H9 (cell line): ENCODE measurements around the gene CES1. TPM values are rescaled to one million over a fixed set of nuclear protein-coding genes. Genes with fewer than 3 reads are reported as not detected.
"Not testable (repeated sequence)": the region's sequence is repeated elsewhere in the genome, so short reads cannot be mapped to it uniquely, and the experiment has no call there.

ENCODE experiments used
- DNase-seq: peaks from one replicate; pipeline ENCODE4 v3.0.0-alpha.2; 2017
- H2AFZ ChIP-seq: one replicate; pipeline ENCODE4 v1.6.1; 2013; ENCODE audit warnings: mild to moderate bottlenecking, low read length, control low read depth, moderate library complexity
- H2AK5ac ChIP-seq: 2 replicates; pipeline ENCODE4 v1.6.1; 2013; ENCODE audit warnings: low read length, control low read depth, mixed read lengths; ENCODE audit not compliant: insufficient read length
- H2BK120ac ChIP-seq: one replicate; pipeline ENCODE4 v1.6.1; 2013; ENCODE audit warnings: low read depth, mild to moderate bottlenecking, low read length, control low read depth, inconsistent platforms; ENCODE audit not compliant: poor library complexity, severe bottlenecking
- H2BK12ac ChIP-seq: 2 replicates; pipeline ENCODE4 v1.6.1; 2013; ENCODE audit warnings: low read length, control low read depth, mixed read lengths, low read depth; ENCODE audit not compliant: insufficient read length
- H2BK15ac ChIP-seq: 2 replicates; pipeline ENCODE4 v1.6.1; 2013; ENCODE audit warnings: low read depth, low read length, control low read depth
- H2BK20ac ChIP-seq: one replicate; pipeline ENCODE4 v1.6.1; 2013; ENCODE audit warnings: low read depth, mild to moderate bottlenecking, low read length, control low read depth, inconsistent platforms; ENCODE audit not compliant: poor library complexity, severe bottlenecking
- H2BK5ac ChIP-seq: 2 replicates; pipeline ENCODE4 v1.6.1; 2013; ENCODE audit warnings: low read length, control low read depth, mixed read lengths; ENCODE audit not compliant: insufficient read length
- H3K14ac ChIP-seq: 2 replicates; pipeline ENCODE4 v1.6.1; 2013; ENCODE audit warnings: low read length, control low read depth; ENCODE audit not compliant: insufficient read depth
- H3K18ac ChIP-seq: 2 replicates; pipeline ENCODE4 v1.6.1; 2013; ENCODE audit warnings: low read depth, mild to moderate bottlenecking, mixed read lengths, low read length, control low read depth; ENCODE audit not compliant: insufficient read length
- H3K23ac ChIP-seq: 2 replicates; pipeline ENCODE4 v1.6.1; 2013; ENCODE audit warnings: low read length, control low read depth, mixed read lengths, low read depth; ENCODE audit not compliant: insufficient read length
- H3K23me2 ChIP-seq: 2 replicates; pipeline ENCODE4 v1.6.1; 2013; ENCODE audit warnings: low read depth, mild to moderate bottlenecking, mixed read lengths, low read length, control low read depth; ENCODE audit not compliant: insufficient read length, poor library complexity, severe bottlenecking
- H3K27ac ChIP-seq: 2 replicates; pipeline ENCODE4 v1.5.1; 2013; ENCODE audit warnings: low read length, control low read depth, mixed read lengths, low read depth; ENCODE audit not compliant: insufficient read length
- H3K27me3 ChIP-seq: 2 replicates; pipeline ENCODE4 v1.6.1; 2013; ENCODE audit warnings: low read length, control low read depth, inconsistent platforms; ENCODE audit not compliant: insufficient read depth
- H3K4ac ChIP-seq: 2 replicates; pipeline ENCODE4 v1.6.1; 2013; ENCODE audit warnings: low read depth, mild to moderate bottlenecking, control low read depth, inconsistent platforms, low read length, moderate library complexity
- H3K4me1 ChIP-seq: 2 replicates; pipeline ENCODE4 v1.6.1; 2013; ENCODE audit warnings: low read length, control low read depth, inconsistent platforms; ENCODE audit not compliant: insufficient read depth
- H3K4me2 ChIP-seq: 2 replicates; pipeline ENCODE4 v1.6.1; 2013; ENCODE audit warnings: low read length, control low read depth, mixed read lengths; ENCODE audit not compliant: insufficient read length, insufficient read depth
- H3K56ac ChIP-seq: 2 replicates; pipeline ENCODE4 v1.6.1; 2013; ENCODE audit warnings: low read depth, mild to moderate bottlenecking, mixed read lengths, low read length, control low read depth; ENCODE audit not compliant: insufficient read length
- H3K79me1 ChIP-seq: 2 replicates; pipeline ENCODE4 v1.6.1; 2013; ENCODE audit warnings: low read depth, mild to moderate bottlenecking, moderate library complexity, low read length, control low read depth, inconsistent platforms; ENCODE audit not compliant: insufficient read depth, poor library complexity, severe bottlenecking
- H3K79me2 ChIP-seq: 2 replicates; pipeline ENCODE4 v1.6.1; 2013; ENCODE audit warnings: low read length, control low read depth, inconsistent platforms; ENCODE audit not compliant: insufficient read depth
- H3K9ac ChIP-seq: 2 replicates; pipeline ENCODE4 v1.6.1; 2013; ENCODE audit warnings: low read length, control low read depth, mixed read lengths; ENCODE audit not compliant: insufficient read length; ENCODE audit errors: extremely low read depth
- H3K9me3 ChIP-seq: one replicate; pipeline ENCODE4 v1.6.1; 2013; ENCODE audit warnings: low read depth, low read length, inconsistent platforms; ENCODE audit not compliant: control insufficient read depth
- H3T11ph ChIP-seq: one replicate; pipeline ENCODE4 v1.6.1; 2013; ENCODE audit warnings: mild to moderate bottlenecking, low read length, control low read depth, inconsistent platforms
- H4K20me1 ChIP-seq: one replicate; pipeline ENCODE4 v1.6.1; 2013; ENCODE audit not compliant: control insufficient read depth, insufficient read length, insufficient read depth
- H4K5ac ChIP-seq: 2 replicates; pipeline ENCODE4 v1.6.1; 2013; ENCODE audit warnings: low read depth, mild to moderate bottlenecking, mixed read lengths, low read length, control low read depth; ENCODE audit not compliant: insufficient read length
- H4K8ac ChIP-seq: replicated peaks from 2 replicates; pipeline ENCODE4 v1.6.1; 2013; ENCODE audit warnings: low read length, control low read depth, mixed read lengths, low read depth; ENCODE audit not compliant: insufficient read length
- H4K91ac ChIP-seq: 2 replicates; pipeline ENCODE4 v1.6.1; 2013; ENCODE audit warnings: low read depth, mild to moderate bottlenecking, moderate library complexity, mixed read lengths, low read length, control low read depth; ENCODE audit not compliant: insufficient read length
- H3K27ac Mint-ChIP-seq, 3 experiments: 2 replicates in 2 of 3; 3 replicates in 1 of 3; pipeline ENCODE4 v1.8.0; 2020 to 2021; ENCODE audit warnings: mixed read lengths in 3 of 3, mild to moderate bottlenecking in 1 of 3, moderate library complexity in 1 of 3
- H3K27me3 Mint-ChIP-seq: 2 replicates; pipeline ENCODE4 v1.8.0; 2021; ENCODE audit warnings: low read depth, mild to moderate bottlenecking, moderate library complexity, mixed read lengths
- H3K36me3 Mint-ChIP-seq, 3 experiments: 2 replicates in 2 of 3; 3 replicates in 1 of 3; pipeline ENCODE4 v1.8.0; 2020 to 2021; ENCODE audit warnings: low read depth in 3 of 3, mixed read lengths in 3 of 3; ENCODE audit not compliant: insufficient read depth in 1 of 3
- H3K4me1 Mint-ChIP-seq, 2 experiments: 2 replicates each; pipeline ENCODE4 v1.8.0; 2020; ENCODE audit warnings: mixed read lengths in 2 of 2
- H3K4me3 Mint-ChIP-seq, 2 experiments: 2 replicates in 1 of 2; 3 replicates in 1 of 2; pipeline ENCODE4 v1.8.0; 2020 to 2021; ENCODE audit warnings: mild to moderate bottlenecking in 2 of 2, mixed read lengths in 2 of 2, moderate library complexity in 1 of 2
- H3K9me3 Mint-ChIP-seq, 2 experiments: 2 replicates in 1 of 2; 3 replicates in 1 of 2; pipeline ENCODE4 v1.8.0; 2020; ENCODE audit warnings: mild to moderate bottlenecking in 2 of 2, mixed read lengths in 2 of 2, moderate library complexity in 1 of 2
- CTCF ChIP-seq: fragments of 200-600 bp; sonication (generic); conservative IDR thresholded peaks from 3 replicates; pipeline ENCODE4 v1.8.0; 2021; ENCODE audit warnings: antibody characterized with exemption, mild to moderate bottlenecking
- WGBS: extraction: QIAGEN DNeasy Blood & Tissue Kit; methylation state at CpG from one replicate; pipeline ENCODE4 v1.1.7; 2013; ENCODE audit warnings: missing lambda C conversion rate, low lambda C conversion rate, mixed read lengths; ENCODE audit not compliant: insufficient read length; ENCODE audit errors: extremely low coverage; 5-methylcytosine and 5-hydroxymethylcytosine counted together
- total RNA-seq: library from RNA; stranded (reverse); gene quantifications from 2 replicates; pipeline ENCODE4 v1.2.1, GENCODE V29; 2021

The CES1 gene
- total RNA-seq, 1 experiment from 2014 or later, result not detected

GRCh38 chr16:55817236-55817912 is 15.5 kb downstream of the CES1 start:
- no peaks in the 10 kb centered on the region for H3K4me1 ChIP-seq
- no peak overlapping the region for H3K4me3 Mint-ChIP-seq
- no peak overlapping the region for H2BK12ac ChIP-seq
- no peak for TF ChIP-seq CTCF
- H3K36me3 Mint-ChIP-seq, result no peaks in the 10 kb centered on the region
- H3K18ac ChIP-seq, result no peak overlapping the region
- H3K79me1 ChIP-seq, result no peaks in the 10 kb centered on the region
- H4K5ac ChIP-seq, result no peak overlapping the region
- no peaks in the 10 kb centered on the region for H3K79me2 ChIP-seq
- H3T11ph ChIP-seq, result no peak overlapping the region
- H3K14ac ChIP-seq, result no peak overlapping the region
- no peak overlapping the region for H2AFZ ChIP-seq
- H3K27me3 Mint-ChIP-seq, result peaks cover 56% of the 10 kb centered on the region
- no peak overlapping the region for H2BK5ac ChIP-seq
- H2BK120ac ChIP-seq, result no peak overlapping the region
- no peak overlapping the region for H3K27ac ChIP-seq
- no peak for DNase-seq
- H4K20me1 ChIP-seq, result no peaks in the 10 kb centered on the region
- H2BK20ac ChIP-seq, result no peak overlapping the region
- no peaks in the 10 kb centered on the region for H3K27me3 ChIP-seq
- no peaks in the 10 kb centered on the region for H3K4me1 Mint-ChIP-seq
- H3K9ac ChIP-seq, result no peak overlapping the region
- H2AK5ac ChIP-seq, result no peak overlapping the region
- no CpG with 5 or more reads among the region's 5 CpGs for WGBS
- H4K8ac ChIP-seq, result no peak overlapping the region
- H3K9me3 ChIP-seq, result no peaks in the 10 kb centered on the region
- no peak overlapping the region for H3K4me2 ChIP-seq
- no peak overlapping the region for H3K56ac ChIP-seq
- no peaks in the 10 kb centered on the region for H3K23me2 ChIP-seq
- H3K27ac Mint-ChIP-seq, result no peak overlapping the region; a peak in 1 of 7 replicates
- no peak overlapping the region for H3K23ac ChIP-seq
- H2BK15ac ChIP-seq, result no peak overlapping the region
- no peak overlapping the region for H4K91ac ChIP-seq
- H3K4ac ChIP-seq, result no peak overlapping the region
- H3K9me3 Mint-ChIP-seq, result no peaks in the 10 kb centered on the region

GRCh38 chr16:55816222-55816621 is 16.7 kb downstream of the CES1 start:
- H3K9ac ChIP-seq, H4K8ac ChIP-seq, H3K56ac ChIP-seq, H3K23ac ChIP-seq, H3K4me1 Mint-ChIP-seq, H3K14ac ChIP-seq, H3K27me3 ChIP-seq, H4K5ac ChIP-seq, H2BK15ac ChIP-seq, H2AFZ ChIP-seq, H3K9me3 ChIP-seq, H2BK12ac ChIP-seq, H2BK5ac ChIP-seq, H3K23me2 ChIP-seq, H3K4me3 Mint-ChIP-seq, H3K4me2 ChIP-seq, H4K91ac ChIP-seq, H3K18ac ChIP-seq, H3T11ph ChIP-seq, H2BK20ac ChIP-seq, H3K79me1 ChIP-seq, H4K20me1 ChIP-seq, H3K79me2 ChIP-seq, H3K9me3 Mint-ChIP-seq, H2AK5ac ChIP-seq, H3K4me1 ChIP-seq, DNase-seq, H3K36me3 Mint-ChIP-seq, H2BK120ac ChIP-seq, H3K4ac ChIP-seq, H3K27ac Mint-ChIP-seq, H3K27ac ChIP-seq: not testable (repeated sequence)
- H3K27me3 Mint-ChIP-seq, result peaks cover 61% of the 10 kb centered on the region
- no CpG with 5 or more reads among the region's 4 CpGs for whole genome bisulfite sequencing
